ENCODE measurements around the gene LCNL1. TPM values are rescaled to one million over a fixed set of nuclear protein-coding genes. Genes with fewer than 3 reads are reported as not detected.

Gene LCNL1
- total RNA-seq, 1 donor from 2014 or later: 0.45 TPM

- FAIRE-seq (no peak), DNase-seq (ENCODE audit: low read depth) (no peak)
- Mint-ChIP-seq H3K4me1 (ENCODE audit: low read depth, unreplicated experiment) (no peaks in the 10 kb centered on the region), H3K27me3 (ENCODE audit: low read depth, unreplicated experiment) (peaks cover 12% of the 10 kb centered on the region), H3K4me3 (ENCODE audit: unreplicated experiment) (no peak overlapping the region), H3K36me3 (ENCODE audit: low read depth, unreplicated experiment) (peaks cover 3% of the 10 kb centered on the region), H3K9me3 (ENCODE audit: unreplicated experiment) (no peaks in the 10 kb centered on the region), H3K27ac (ENCODE audit: unreplicated experiment) (no peak overlapping the region)
- Histone ChIP-seq H3K4me3 (ENCODE audit: insufficient read depth, low read depth, low read length) (peak overlapping the region; percentile 49), H3K27ac (ENCODE audit: low read depth, low read length) (no peak overlapping the region), H3K4me1 (ENCODE audit: insufficient read depth, low read length) (peaks cover 5% of the 10 kb centered on the region), H3K36me3 (ENCODE audit: insufficient read depth, low read length) (no peaks in the 10 kb centered on the region), H3K27me3 (ENCODE audit: insufficient read depth, low read length) (no peaks in the 10 kb centered on the region), H3K9me3 (ENCODE audit: insufficient read depth, low read depth, low read length) (no peaks in the 10 kb centered on the region), H2AFZ (ENCODE audit: low read depth, low read length) (peak overlapping the region; percentile 84), H4K20me1 (ENCODE audit: insufficient read depth, low read length) (no peaks in the 10 kb centered on the region), H3K79me2 (ENCODE audit: insufficient read depth, low read length) (no peaks in the 10 kb centered on the region), H3K4me2 (ENCODE audit: low read length) (peak overlapping the region; percentile 84), H3K9ac (ENCODE audit: low read length) (no peak overlapping the region)
- no peak for TF ChIP-seq CTCF (IDR thresholded peaks at IDR 0.05; ENCODE audit: insufficient read depth, low read depth, low read length)
- no peak for TF ChIP-seq EZH2 (IDR thresholded peaks at IDR 0.05; ENCODE audit: insufficient read depth, low read length)
Measured at GRCh38 chr9:136977649-136978072, 5.1 kb upstream of the LCNL1 start.

GRCh38 chr9:136978073-136978864, 4.5 kb upstream of the LCNL1 start:
- Mint-ChIP-seq H3K4me3 (ENCODE audit: unreplicated experiment) (no peak overlapping the region), H3K4me1 (ENCODE audit: low read depth, unreplicated experiment) (no peaks in the 10 kb centered on the region), H3K36me3 (ENCODE audit: low read depth, unreplicated experiment) (peaks cover 3% of the 10 kb centered on the region), H3K27me3 (ENCODE audit: low read depth, unreplicated experiment) (peaks cover 17% of the 10 kb centered on the region), H3K9me3 (ENCODE audit: unreplicated experiment) (no peaks in the 10 kb centered on the region), H3K27ac (ENCODE audit: unreplicated experiment) (no peak overlapping the region)
- Histone ChIP-seq H3K9ac (ENCODE audit: low read length) (no peak overlapping the region), H4K20me1 (ENCODE audit: insufficient read depth, low read length) (no peaks in the 10 kb centered on the region), H3K27ac (ENCODE audit: low read depth, low read length) (no peak overlapping the region), H3K4me1 (ENCODE audit: insufficient read depth, low read length) (peaks cover 5% of the 10 kb centered on the region), H3K36me3 (ENCODE audit: insufficient read depth, low read length) (no peaks in the 10 kb centered on the region), H3K27me3 (ENCODE audit: insufficient read depth, low read length) (no peaks in the 10 kb centered on the region), H3K79me2 (ENCODE audit: insufficient read depth, low read length) (no peaks in the 10 kb centered on the region), H2AFZ (ENCODE audit: low read depth, low read length) (peak overlapping the region; percentile 84), H3K9me3 (ENCODE audit: insufficient read depth, low read depth, low read length) (no peaks in the 10 kb centered on the region), H3K4me2 (ENCODE audit: low read length) (peak overlapping the region; percentile 84), H3K4me3 (ENCODE audit: insufficient read depth, low read depth, low read length) (peak overlapping the region; percentile 49)
- DNase-seq (ENCODE audit: low read depth) (no peak), FAIRE-seq (no peak)
- TF ChIP-seq EZH2 (IDR thresholded peaks at IDR 0.05; ENCODE audit: insufficient read depth, low read length) (no peak), CTCF (IDR thresholded peaks at IDR 0.05; ENCODE audit: insufficient read depth, low read depth, low read length) (no peak)

Data from astrocyte (in vitro differentiated cells and primary cell).